Mesodermal cell (in vitro differentiated cells): ENCODE measurements around the gene LMLN.
A peak's percentile ranks its signal among the peaks of the same experiment; 100 is the strongest.
"Not testable (repeated sequence)": the region's sequence is repeated elsewhere in the genome, so short reads cannot be mapped to it uniquely, and the experiment has no call there.

Experiments
- H3K27ac ChIP-seq: 2 replicates; pipeline ENCODE4 v1.7.0; 2013; ENCODE audit warnings: mild to moderate bottlenecking, low read depth, low read length, moderate library complexity; ENCODE audit not compliant: severe bottlenecking
- H3K36me3 ChIP-seq: 2 replicates; pipeline ENCODE4 v1.7.1; 2013; ENCODE audit warnings: mild to moderate bottlenecking, low read length, moderate library complexity; ENCODE audit not compliant: control insufficient read depth, insufficient read depth
- H3K4me1 ChIP-seq: one replicate; pipeline ENCODE4 v1.7.1; 2013; ENCODE audit warnings: mild to moderate bottlenecking, low read length; ENCODE audit not compliant: insufficient read depth, control insufficient read depth, poor library complexity, severe bottlenecking
- H3K4me3 ChIP-seq: 2 replicates; pipeline ENCODE4 v1.7.0; 2013; ENCODE audit warnings: low read length, control low read depth, mild to moderate bottlenecking; ENCODE audit not compliant: insufficient read depth, poor library complexity, severe bottlenecking; ENCODE audit errors: extremely low read depth
- H3K9me3 ChIP-seq: 2 replicates; pipeline ENCODE4 v1.7.1; 2013; ENCODE audit warnings: mild to moderate bottlenecking, low read length, moderate library complexity; ENCODE audit not compliant: control insufficient read depth
- WGBS, 2 experiments: methylation state at CpG; one replicate each; pipeline ENCODE4 v1.1.5; 2013; ENCODE audit warnings: missing lambda C conversion rate in 2 of 2; ENCODE audit not compliant: insufficient coverage in 2 of 2; 5-methylcytosine and 5-hydroxymethylcytosine counted together

Gene LMLN

DNA sequence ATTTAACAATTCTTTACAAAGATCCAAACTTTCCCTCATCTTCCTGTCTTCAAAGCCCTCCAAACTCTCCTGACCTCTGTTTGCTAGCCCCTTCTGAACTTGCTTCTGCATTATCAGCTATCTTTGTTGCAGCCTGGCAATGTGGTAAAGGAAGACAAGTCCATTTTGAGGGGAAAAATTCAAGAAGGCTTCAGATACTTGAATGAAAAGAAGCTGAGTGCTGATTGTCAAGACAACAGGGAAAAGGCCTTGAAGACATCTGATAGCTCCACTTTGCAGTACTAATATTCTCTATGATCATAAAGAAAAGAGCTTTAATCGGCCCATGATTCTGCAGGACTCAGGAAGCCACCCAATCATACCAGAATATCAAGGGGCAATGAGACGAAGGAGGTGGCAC is 91.8 kb downstream of the LMLN start:
- H3K9me3 ChIP-seq: peaks cover 22% of the 10 kb centered on the region
- 75% methylated on average over 1 of the region's 2 CpGs; no CpG with 5 or more reads in 1 of the 2 experiments for WGBS, 2 experiments
- H3K4me1 ChIP-seq: no peaks in the 10 kb centered on the region
- H3K27ac ChIP-seq: no peak overlapping the region
- no peak overlapping the region for H3K4me3 ChIP-seq
- no peaks in the 10 kb centered on the region for H3K36me3 ChIP-seq

DNA sequence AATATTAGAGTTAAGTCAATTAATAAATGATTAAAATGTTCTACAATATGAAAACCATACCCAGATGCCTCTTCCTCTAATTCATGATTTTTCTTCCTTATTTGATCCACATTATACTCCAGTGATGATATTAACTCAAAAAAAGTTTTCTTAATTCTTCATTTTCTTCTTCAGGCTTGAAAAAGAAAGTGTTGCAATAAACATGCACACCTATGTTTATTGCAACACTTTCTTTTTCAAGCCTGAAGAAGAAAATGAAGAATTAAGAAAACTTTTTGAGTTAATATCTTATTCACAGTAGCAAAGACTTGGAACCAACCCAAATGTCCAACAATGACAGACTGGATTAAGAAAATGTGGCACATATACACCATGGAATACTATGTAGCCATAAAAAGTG is 93.4 kb downstream of the LMLN start:
- H3K36me3 ChIP-seq, H3K4me1 ChIP-seq, H3K4me3 ChIP-seq, H3K27ac ChIP-seq: not testable (repeated sequence)
- H3K9me3 ChIP-seq: peaks cover 22% of the 10 kb centered on the region

DNA sequence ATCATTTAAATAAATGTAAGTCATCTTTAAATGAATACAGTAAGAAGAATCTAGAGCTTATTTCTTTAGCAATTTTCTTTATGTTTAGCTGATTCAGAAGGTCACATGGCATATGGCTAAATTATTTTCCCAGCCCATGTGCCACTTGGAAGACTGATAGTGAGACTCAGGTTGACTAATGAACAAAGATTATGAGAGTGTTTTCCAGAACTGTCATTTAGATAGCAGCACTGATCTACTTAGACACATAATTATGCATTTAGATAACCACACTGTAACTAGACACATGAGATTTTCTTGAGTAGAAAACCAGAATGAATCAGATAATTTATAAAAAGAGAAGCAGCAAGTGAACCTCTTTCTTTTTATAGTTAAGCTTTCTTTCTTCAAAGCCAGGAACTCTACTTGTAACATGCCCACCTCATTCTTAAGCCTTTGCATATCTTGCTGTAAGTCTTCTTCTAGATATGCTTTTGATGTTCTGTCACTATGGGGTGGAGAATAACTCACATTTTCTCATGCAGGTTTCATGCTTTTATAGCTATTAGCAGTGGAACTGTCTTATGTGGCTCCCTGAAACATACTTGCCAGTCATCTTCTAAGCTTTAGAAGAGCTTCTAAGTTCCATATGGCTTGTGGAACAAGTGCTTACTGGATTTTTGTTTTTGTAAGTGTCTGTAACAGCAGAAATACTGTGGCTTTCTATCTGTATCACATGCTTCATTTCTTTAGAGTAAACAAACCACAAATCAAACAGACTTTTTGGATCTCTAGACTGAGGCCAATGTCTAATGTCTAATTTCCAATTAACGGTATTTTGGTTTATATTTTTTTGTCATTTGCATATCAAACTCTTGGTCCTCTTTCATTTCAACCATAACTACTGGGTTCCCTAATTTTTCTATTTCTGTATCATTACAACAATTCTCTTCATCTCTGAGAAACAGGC is 101.4 kb downstream of the LMLN start:
- no peak overlapping the region for H3K4me3 ChIP-seq
- WGBS, 2 experiments: no CpG with 5 or more reads among the region's 1 CpG
- H3K27ac ChIP-seq: no peak overlapping the region

DNA sequence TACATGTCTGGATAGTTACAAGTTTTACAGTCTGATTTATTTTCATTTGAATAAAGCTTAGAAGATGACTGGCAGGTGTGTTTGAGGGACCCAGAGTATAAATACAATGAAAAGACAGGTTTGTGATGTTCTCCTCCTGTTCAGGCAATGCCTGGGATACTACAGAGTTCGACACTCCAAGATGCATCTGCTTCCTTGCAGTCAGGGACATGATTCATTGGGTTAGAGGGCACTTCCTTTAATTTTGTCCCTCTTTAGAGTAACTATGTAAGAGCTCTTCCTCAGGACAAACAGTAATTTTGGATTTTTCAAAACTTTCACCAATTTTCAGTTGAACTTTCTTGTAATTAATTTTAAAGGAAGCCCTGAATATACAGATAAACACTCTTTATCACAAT is 102.0 kb downstream of the LMLN start:
- no peaks in the 10 kb centered on the region for H3K4me1 ChIP-seq
- no peak overlapping the region for H3K4me3 ChIP-seq
- no peaks in the 10 kb centered on the region for H3K9me3 ChIP-seq
- H3K36me3 ChIP-seq: no peaks in the 10 kb centered on the region
- no peak overlapping the region for H3K27ac ChIP-seq
- 57 to 86% methylated on average over 1 of the region's 1 CpG for WGBS, 2 experiments

More for the DNA sequence above, 101.4 kb downstream of the LMLN start:
- H3K4me1 ChIP-seq: no peaks in the 10 kb centered on the region
- no peaks in the 10 kb centered on the region for H3K36me3 ChIP-seq
- no peaks in the 10 kb centered on the region for H3K9me3 ChIP-seq

DNA sequence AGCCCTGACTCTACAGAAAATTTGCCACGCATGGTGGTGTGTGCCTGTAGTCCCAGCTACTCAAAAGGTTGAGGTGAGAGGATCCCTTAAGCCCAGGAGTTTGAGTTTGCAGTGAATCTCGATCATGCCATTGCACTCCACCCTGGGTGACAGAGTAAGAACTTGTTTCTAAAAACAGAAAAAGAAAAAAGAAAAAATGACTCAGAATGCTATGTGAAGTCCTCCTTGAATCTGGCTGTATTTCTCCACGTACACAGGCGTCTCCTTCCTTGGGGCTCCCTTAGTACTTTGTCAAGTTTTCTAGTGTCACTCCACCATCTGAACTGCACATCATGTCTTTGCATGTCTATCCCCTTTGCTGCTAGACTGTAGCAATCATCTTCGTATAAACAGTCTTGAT is 104.4 kb downstream of the LMLN start:
- Histone ChIP-seq H3K4me3 (no peak overlapping the region), H3K27ac (no peak overlapping the region), H3K36me3 (no peaks in the 10 kb centered on the region), H3K9me3 (no peaks in the 10 kb centered on the region), H3K4me1 (no peaks in the 10 kb centered on the region)
- 82% methylated on average over 5 of the region's 5 CpGs for WGBS, 2 experiments

DNA sequence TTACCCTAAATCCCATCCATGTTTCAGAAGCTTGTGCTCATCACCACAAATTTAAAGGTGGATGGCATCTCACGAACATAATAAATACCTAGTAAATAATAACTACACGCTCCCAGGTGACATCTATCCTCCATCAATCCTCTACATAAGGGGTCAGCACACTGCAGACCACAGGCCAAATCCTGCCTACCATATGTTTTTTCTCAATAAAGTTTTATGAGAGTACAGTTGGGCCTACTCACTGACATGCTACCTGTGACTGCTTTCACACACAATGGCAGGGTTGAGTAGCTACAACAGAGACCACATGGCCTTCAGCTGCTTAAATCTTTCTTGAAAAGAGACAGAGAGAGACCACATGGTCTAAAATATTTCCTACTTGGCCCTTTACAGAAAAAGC is 105.9 kb downstream of the LMLN start:
- no peaks in the 10 kb centered on the region for H3K9me3 ChIP-seq

DNA sequence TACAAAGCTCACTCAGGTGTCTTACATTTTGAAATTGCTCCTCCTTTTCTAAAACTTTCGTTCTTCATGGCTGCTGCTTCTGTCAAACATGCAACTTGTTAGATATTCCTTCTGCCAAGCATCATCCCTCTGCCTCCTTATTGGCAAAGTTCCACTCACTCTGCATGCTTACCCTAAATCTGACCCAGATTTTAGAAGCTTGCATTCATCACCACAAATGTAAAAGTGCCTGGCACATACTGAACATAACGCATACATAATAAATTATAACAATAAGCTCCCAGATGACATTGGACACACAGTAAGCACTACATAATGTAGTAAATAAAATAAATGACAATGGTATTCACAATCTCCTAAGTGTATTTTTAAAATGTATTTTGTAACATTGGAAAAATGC is 107.4 kb downstream of the LMLN start:
- H3K9me3 ChIP-seq: no peaks in the 10 kb centered on the region

More for the DNA sequence above, 105.9 kb downstream of the LMLN start:
- Histone ChIP-seq H3K36me3 (no peaks in the 10 kb centered on the region), H3K4me3 (no peak overlapping the region), H3K27ac (no peak overlapping the region), H3K4me1 (no peaks in the 10 kb centered on the region)
- WGBS, 2 experiments: 53 to 76% methylated on average over 2 of the region's 2 CpGs

DNA sequence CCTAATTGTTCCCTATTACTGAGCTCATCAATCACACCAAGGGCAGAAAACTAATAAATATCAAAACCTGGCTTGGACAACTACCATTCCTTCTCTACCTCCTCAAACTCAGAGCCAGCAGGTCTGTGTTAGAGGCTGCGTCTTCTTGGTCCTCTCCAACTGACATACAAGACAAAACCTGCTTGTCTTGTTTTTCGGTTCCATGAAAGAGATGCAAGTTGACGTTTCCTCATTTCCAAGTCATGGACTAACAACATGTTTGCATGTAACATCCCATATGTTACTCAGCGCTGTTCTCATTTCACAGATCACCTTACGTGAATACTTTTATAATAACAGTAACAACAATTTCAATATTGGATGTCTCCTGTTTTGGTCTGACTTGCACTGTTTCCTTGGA is 110.9 kb downstream of the LMLN start:
- Histone ChIP-seq H3K27ac (no peak overlapping the region), H3K9me3 (no peaks in the 10 kb centered on the region), H3K4me3 (no peak overlapping the region), H3K36me3 (no peaks in the 10 kb centered on the region), H3K4me1 (no peaks in the 10 kb centered on the region)
- 86 to 87% methylated on average over 4 to 5 of the region's 5 CpGs for WGBS, 2 experiments

More for the DNA sequence above, 107.4 kb downstream of the LMLN start:
- WGBS, 2 experiments: 71 to 87% methylated on average over 1 of the region's 2 CpGs
- Histone ChIP-seq H3K36me3 (no peaks in the 10 kb centered on the region), H3K4me3 (no peak overlapping the region), H3K4me1 (no peaks in the 10 kb centered on the region), H3K27ac (no peak overlapping the region)

DNA sequence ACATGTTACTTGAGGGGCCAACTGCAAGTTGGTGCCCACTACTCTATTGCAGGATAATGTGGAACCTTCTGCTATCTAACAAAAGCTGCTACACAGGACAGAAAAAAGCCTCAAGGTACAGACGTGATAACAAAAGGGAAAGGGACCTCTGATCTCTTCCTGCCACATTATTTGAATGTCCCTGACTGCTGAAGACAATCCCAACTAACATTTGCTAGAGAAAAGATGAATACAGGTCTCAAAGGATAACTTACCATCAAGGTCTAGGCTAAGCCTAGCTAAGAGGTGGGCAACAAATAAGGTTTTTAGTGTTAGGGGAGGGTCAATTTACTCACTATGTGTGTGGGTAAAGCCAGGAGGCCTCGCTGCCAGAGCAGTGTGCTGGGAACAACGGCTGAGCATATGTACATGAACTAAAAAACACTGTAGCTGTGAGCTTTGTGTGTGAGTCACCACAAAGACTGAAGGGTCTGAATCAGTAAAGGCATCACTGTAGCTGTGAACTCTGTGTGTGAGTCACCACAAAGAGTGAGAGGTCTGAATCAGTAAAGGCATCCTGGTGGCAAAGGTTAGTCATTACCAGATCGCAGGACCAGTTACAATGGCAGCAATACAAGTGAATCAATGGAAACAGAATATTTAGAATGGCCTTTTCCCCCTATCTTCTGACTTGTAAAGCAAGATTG is 111.7 kb downstream of the LMLN start:
- no peak overlapping the region for H3K4me3 ChIP-seq
- WGBS, 2 experiments: 27 to 37% methylated on average over 3 to 4 of the region's 4 CpGs
- H3K4me1 ChIP-seq: no peaks in the 10 kb centered on the region
- H3K27ac ChIP-seq: peak overlapping the region; percentile 70
- H3K9me3 ChIP-seq: no peaks in the 10 kb centered on the region
- H3K36me3 ChIP-seq: no peaks in the 10 kb centered on the region

DNA sequence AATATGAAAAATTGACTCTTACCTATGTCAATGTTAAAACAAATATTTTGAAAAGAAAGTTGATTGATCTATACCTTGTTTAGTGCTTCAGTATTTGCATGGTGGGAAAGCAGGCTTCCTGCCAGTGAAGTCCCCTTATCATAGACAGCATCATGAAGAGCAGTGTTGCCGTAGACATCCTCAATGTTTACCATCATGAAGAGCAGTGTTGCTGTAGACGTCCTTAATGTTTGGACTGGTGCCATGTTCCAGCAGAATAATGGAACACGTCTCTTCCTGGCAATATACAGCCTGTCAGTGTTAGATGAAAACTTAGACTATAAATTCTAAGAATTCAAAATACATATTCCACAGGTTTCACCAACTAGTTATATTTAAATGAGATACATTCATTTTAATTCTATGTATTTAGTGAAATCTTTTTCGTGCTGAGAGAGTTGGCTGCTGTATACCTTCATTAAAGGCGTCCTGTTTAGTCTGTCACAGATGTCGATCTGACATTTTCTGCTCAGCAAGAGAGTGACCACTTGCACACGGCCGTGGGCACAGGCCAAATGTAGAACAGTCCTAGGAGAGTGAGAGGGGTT is 116.8 kb downstream of the LMLN start:
- Histone ChIP-seq H3K4me1 (no peaks in the 10 kb centered on the region), H3K4me3 (no peak overlapping the region), H3K27ac (no peak overlapping the region), H3K9me3 (peaks cover 5% of the 10 kb centered on the region), H3K36me3 (no peaks in the 10 kb centered on the region)
- 76 to 84% methylated on average over 6 to 7 of the region's 8 CpGs for WGBS, 2 experiments
